Thoracic aorta (tissue), 2 donors: Measurements from ENCODE around the gene TPX2. TPM values are rescaled to one million over a fixed set of nuclear protein-coding genes. Genes with fewer than 3 reads are reported as not detected.

Experiments used
- ATAC-seq: fragments of 150-250 bp; one replicate; pipeline ENCODE4 v1.8.0; 2017; ENCODE audit warnings: low read depth; ENCODE audit not compliant: insufficient number of reproducible peaks, low FRiP score
- DNase-seq: peaks from one replicate; pipeline ENCODE4 v3.0.0-alpha.2; 2020; ENCODE audit warnings: low spot score
- H3K27ac ChIP-seq, 2 donors: fragments of 200-600 bp; sonication (generic); 1 replicate in 1 of 2; 2 replicates in 1 of 2; pipeline ENCODE4 v1.5.1; 2016; ENCODE audit warnings: mild to moderate bottlenecking in 2 of 2, moderate library complexity in 2 of 2
- H3K27me3 ChIP-seq: fragments of 200-600 bp; sonication (generic); replicated peaks from 2 replicates; pipeline ENCODE4 v1.6.0; 2016; ENCODE audit warnings: mild to moderate bottlenecking; ENCODE audit not compliant: insufficient read depth
- H3K36me3 ChIP-seq: fragments of 200-600 bp; sonication (generic); one replicate; pipeline ENCODE4 v1.5.1; 2016
- H3K4me1 ChIP-seq, 2 donors: fragments of 200-600 bp; sonication (generic); 1 replicate in 1 of 2; 2 replicates in 1 of 2; pipeline versions ENCODE4 v1.5.1 to v1.6.0; 2016; ENCODE audit warnings: low read depth in 2 of 2, mild to moderate bottlenecking in 1 of 2; ENCODE audit not compliant: control insufficient read depth in 1 of 2
- H3K4me3 ChIP-seq: fragments of 200-600 bp; sonication (generic); 2 replicates; pipeline ENCODE4 v1.5.1; 2016; ENCODE audit warnings: mild to moderate bottlenecking
- H3K9me3 ChIP-seq: fragments of 200-600 bp; sonication (generic); 2 replicates; pipeline ENCODE4 v1.5.1; 2016
- CTCF ChIP-seq: fragments of 200-600 bp; sonication (generic); IDR thresholded peaks from one replicate; pipeline ENCODE4 v1.5.1; 2019; ENCODE audit warnings: antibody characterized with exemption
- total RNA-seq, 2 donors: library from RNA; depleted of rRNA; stranded (reverse); fragments of >200 nt; gene quantifications; one replicate each; pipeline versions ENCODE4 v1.1.0 to v1.2.3, GENCODE V29; 2016

The TPX2 gene
- total RNA-seq, 2 donors from 2014 or later = 1.5 TPM

GRCh38 chr20:31760519-31761240 lies 21.6 kb downstream of the TPX2 start:
- no peak for TF ChIP-seq CTCF
- H3K27me3 ChIP-seq = no peaks in the 10 kb centered on the region
- no peaks in the 10 kb centered on the region for H3K4me1 ChIP-seq

GRCh38 chr20:31764641-31765305 lies 25.7 kb downstream of the TPX2 start:
- no peak for DNase-seq
- ATAC-seq = no peak
- no peak overlapping the region for H3K4me3 ChIP-seq
- H3K36me3 ChIP-seq = no peaks in the 10 kb centered on the region
- H3K27me3 ChIP-seq = no peaks in the 10 kb centered on the region
- H3K9me3 ChIP-seq = no peaks in the 10 kb centered on the region
- no peak overlapping the region for H3K27ac ChIP-seq
- no peak for TF ChIP-seq CTCF
- H3K4me1 ChIP-seq = no peaks in the 10 kb centered on the region

More at GRCh38 chr20:31760519-31761240, 21.6 kb downstream of the TPX2 start:
- H3K36me3 ChIP-seq = no peaks in the 10 kb centered on the region
- ATAC-seq (no peak), DNase-seq (no peak)
- no peak overlapping the region for H3K4me3 ChIP-seq
- H3K9me3 ChIP-seq = no peaks in the 10 kb centered on the region
- H3K27ac ChIP-seq = no peak overlapping the region

- no peak overlapping the region for H3K4me3 ChIP-seq
- no peaks in the 10 kb centered on the region for H3K36me3 ChIP-seq
- H3K27ac ChIP-seq = no peak overlapping the region
- H3K4me1 ChIP-seq = peaks cover 0 to 6% of the 10 kb centered on the region in 2 donors
- no peak for TF ChIP-seq CTCF
- H3K27me3 ChIP-seq = no peaks in the 10 kb centered on the region
- no peaks in the 10 kb centered on the region for H3K9me3 ChIP-seq
- ATAC-seq = no peak
- no peak for DNase-seq
These were observed 28.7 kb downstream of the TPX2 start for GRCh38 chr20:31767805-31768204.

GRCh38 chr20:31769681-31770080 lies 30.6 kb downstream of the TPX2 start:
- Histone ChIP-seq H3K36me3 (no peaks in the 10 kb centered on the region), H3K27me3 (no peaks in the 10 kb centered on the region), H3K4me1 (peaks cover 0 to 6% of the 10 kb centered on the region in 2 donors), H3K4me3 (peak overlapping the region; percentile 61), H3K27ac (no peak overlapping the region), H3K9me3 (no peaks in the 10 kb centered on the region)
- no peak for DNase-seq
- no peak for TF ChIP-seq CTCF
- no peak for ATAC-seq

- no peak for TF ChIP-seq CTCF
- no peak for ATAC-seq
- H3K36me3 ChIP-seq = no peaks in the 10 kb centered on the region
- no peak for DNase-seq
- peaks cover 0 to 6% of the 10 kb centered on the region in 2 donors for H3K4me1 ChIP-seq
- H3K4me3 ChIP-seq = peak overlapping the region; percentile 61
- no peaks in the 10 kb centered on the region for H3K9me3 ChIP-seq
- H3K27me3 ChIP-seq = no peaks in the 10 kb centered on the region
- H3K27ac ChIP-seq = peak overlapping the region in 1 of 2 donors; percentile 35
These were observed 31.2 kb downstream of the TPX2 start for GRCh38 chr20:31770243-31770642.
